Fibroblast of mammary gland (primary cell): ENCODE data around the gene ADGRL4.

ENCODE experiments used
- DNase-seq: peaks from one replicate; pipeline ENCODE4 v3.0.0-alpha.2; 2010; ENCODE audit warnings: low read depth
- H3K4me3 ChIP-seq: 2 replicates; pipeline ENCODE4 v1.5.1; 2011; ENCODE audit warnings: low read depth, mild to moderate bottlenecking, low read length, moderate library complexity; ENCODE audit not compliant: control insufficient read depth
- TF ChIP-seq, protein P1 (sequence below): conservative IDR thresholded peaks from 2 replicates; pipeline ENCODE4 v1.5.1; 2011; ENCODE audit warnings: low read depth, low read length, inconsistent platforms; ENCODE audit not compliant: control insufficient read depth, insufficient read depth

Gene ADGRL4

DNA sequence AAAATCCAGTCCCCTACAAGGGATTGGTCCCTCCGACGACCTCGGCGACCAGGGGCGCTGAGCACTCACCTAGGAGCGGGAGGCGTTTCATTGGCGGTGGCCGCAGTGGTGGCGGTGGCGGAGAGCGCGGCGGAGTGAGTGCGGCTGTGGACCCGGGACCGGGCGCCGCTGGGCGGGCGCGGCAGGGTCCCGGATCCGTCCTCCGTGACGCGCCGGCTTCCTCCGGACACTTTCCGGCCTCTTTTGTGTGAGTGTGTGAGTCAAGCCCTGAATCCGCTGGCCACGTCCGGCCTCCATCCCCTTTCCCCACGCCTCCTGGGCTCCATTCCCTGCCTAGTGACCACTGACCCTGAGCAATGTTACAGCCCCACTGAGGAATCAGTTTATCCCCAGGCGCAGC is at the start of gene ADGRL4:
Gene ADGRL4 (minus strand): TSS at position 167 of the 400 bp plus-strand sequence. CDS start 76 bp downstream, at position 91.
- TF ChIP-seq, protein P1, sequence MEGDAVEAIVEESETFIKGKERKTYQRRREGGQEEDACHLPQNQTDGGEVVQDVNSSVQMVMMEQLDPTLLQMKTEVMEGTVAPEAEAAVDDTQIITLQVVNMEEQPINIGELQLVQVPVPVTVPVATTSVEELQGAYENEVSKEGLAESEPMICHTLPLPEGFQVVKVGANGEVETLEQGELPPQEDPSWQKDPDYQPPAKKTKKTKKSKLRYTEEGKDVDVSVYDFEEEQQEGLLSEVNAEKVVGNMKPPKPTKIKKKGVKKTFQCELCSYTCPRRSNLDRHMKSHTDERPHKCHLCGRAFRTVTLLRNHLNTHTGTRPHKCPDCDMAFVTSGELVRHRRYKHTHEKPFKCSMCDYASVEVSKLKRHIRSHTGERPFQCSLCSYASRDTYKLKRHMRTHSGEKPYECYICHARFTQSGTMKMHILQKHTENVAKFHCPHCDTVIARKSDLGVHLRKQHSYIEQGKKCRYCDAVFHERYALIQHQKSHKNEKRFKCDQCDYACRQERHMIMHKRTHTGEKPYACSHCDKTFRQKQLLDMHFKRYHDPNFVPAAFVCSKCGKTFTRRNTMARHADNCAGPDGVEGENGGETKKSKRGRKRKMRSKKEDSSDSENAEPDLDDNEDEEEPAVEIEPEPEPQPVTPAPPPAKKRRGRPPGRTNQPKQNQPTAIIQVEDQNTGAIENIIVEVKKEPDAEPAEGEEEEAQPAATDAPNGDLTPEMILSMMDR: no peak
- peak within 1 kb of the TSS; percentile 53 for H3K4me3 ChIP-seq
- DNase-seq: peak; percentile 57

DNA sequence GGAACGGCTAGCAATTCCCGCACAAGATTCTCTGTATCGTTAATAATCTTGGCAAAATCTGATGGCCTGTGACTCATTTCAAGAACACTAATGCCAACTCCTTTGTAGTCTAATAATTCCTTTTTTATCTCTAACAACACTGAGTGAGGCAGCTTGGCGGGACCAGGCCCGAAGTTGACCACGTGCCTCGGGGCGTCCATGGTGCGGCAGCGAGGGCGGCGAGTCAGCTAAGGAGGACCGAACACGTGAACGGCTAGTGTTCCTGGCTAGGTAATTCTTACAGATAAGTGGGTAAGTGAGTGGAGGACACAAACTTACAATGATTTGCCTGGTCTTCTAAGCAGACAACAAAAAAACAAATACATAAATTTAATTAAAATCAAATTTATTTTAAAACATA is 49.3 kb upstream of the ADGRL4 start:
- DNase-seq: no peak
- no peak overlapping the region for H3K4me3 ChIP-seq
- TF ChIP-seq, protein P1: no peak

DNA sequence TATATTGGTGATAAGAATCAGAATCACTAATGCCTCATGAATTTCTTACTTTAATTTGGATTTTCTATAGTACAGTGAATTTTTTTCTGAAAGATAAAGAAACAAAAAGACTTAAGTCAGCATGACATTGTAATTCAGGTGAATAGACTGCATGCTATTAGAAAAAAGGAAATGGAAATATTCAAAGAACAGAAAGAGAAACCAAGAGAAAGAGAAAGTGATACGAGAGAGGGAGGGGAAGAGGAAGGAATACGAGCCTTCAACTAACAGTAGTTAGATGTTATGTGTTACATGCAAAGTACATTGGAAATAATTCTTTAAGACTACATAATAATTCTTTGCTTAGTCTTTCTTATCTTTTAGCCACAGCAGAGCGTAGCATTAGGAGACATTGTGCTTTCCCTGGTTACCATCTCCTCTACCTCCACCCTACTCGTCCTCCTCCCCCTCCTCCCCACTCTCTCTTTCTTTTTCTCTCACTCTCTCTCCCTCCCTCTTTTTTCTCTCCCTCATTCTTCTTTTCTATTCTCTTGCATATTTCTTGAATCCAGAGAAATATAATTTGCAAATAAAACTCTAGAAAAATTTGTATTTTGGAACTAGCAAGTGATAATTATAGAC is 46.4 kb upstream of the ADGRL4 start:
- no peak overlapping the region for H3K4me3 ChIP-seq
- no peak for DNase-seq
- TF ChIP-seq, protein P1: no peak

DNA sequence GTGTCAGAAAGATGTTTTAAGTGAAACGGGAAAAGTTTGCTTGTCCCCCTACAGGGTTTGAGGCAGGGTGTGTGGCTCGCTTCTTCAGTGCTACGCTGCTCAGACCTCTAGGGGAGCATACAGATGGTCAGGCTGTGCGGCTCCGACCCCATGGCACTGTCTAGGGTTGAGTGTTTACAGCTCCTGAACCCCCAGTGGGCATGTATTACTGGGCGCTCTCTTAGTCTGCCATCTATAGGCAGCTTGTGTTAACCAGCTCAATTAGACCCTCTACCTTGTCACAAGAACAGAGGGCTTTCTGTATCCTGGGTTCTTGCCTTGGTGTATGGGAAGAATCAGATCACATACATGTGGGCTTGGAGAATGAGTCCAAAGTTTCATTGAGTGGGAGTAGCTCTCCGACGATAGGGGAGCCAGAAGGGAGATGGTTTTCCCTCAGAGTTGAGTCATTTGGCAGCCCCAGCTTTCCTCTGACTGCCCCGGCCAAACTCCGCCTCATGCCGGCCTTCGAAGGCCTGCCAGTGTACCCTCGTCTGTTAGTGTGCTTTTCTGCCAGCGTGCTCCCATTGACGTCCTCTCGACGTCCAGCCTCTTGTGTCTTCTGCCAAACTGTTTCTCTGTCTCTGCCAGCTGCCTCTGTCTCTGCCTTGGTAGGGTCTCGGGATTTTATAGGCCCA is 38.6 kb upstream of the ADGRL4 start:
- TF ChIP-seq, protein P1: no peak
- peak; percentile 74 for DNase-seq
- no peak overlapping the region for H3K4me3 ChIP-seq

DNA sequence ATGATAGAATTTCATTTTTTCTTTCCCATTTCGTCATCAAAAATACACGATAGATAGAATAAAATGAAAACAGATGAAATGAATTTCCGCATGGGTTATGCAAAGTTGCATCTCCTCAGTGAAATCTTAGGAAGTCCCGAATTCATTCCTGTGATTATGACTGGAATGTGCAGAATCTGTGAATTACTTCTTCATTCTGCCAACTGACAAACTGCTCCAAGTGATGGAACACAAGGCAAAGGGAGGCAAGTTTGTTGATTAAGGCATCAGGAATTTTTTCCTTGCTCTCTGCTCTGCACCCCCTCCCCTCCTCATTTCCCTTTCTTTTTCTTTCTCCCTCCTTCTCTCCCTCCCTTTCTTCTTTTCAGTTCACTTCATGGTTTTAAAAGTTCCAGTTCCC is 37.0 kb upstream of the ADGRL4 start:
- peak; percentile 55 for DNase-seq
- TF ChIP-seq, protein P1: no peak
- H3K4me3 ChIP-seq: no peak overlapping the region

DNA sequence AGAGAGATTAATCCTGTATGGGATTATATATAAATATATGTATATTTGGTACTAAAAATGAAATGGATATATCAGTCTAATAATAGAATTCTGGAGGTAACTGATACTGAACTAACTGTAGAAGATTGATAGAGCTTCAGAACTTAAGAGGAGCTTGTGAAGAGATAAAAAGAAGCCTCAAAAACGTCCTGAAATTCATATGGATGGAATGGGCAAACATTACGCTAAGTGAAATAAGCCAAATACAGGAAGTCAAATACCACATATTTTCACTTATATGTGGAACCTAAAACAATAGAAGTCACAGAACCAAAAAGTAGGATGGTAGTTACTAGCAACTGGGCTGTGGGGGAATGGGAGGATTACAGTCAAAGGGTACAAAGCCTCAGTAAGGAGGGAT is 36.0 kb upstream of the ADGRL4 start:
- TF ChIP-seq, protein P1: no peak
- no peak for DNase-seq
- H3K4me3 ChIP-seq: no peak overlapping the region
